ENCODE data around the gene TNFSF13. TPM values are rescaled to one million over a fixed set of nuclear protein-coding genes. Genes with fewer than 3 reads are reported as not detected.
A peak's percentile ranks its signal among the peaks of the same experiment; 100 is the strongest.

TNFSF13 gene
- total and polyA plus RNA-seq, 8 donors, result 13.5 to 87.4 (median 20.8) TPM

DNA sequence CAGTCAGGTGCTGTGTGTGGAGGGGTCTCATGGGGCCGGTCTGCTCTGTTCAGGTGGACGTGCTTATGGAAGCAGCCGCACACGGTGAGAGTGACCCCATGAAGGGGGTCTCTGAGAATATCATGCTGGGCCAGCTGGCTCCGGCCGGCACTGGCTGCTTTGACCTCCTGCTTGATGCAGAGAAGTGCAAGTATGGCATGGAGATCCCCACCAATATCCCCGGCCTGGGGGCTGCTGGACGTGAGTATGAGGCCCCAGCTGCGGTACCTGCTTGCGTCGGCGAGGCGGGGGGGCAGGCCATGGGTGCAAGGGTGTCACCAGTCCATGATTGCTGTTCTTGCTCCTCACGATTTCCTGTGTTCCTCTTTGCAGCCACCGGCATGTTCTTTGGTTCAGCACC lies 46.4 kb upstream of the TNFSF13 start:
- DNase-seq, result peak in 1 of 4 donors; percentile 76
- intact Hi-C loops (cut with DNase I), result loop anchor here in 1 of 2 donors (5.0 kb wide), 1 partner anchor 50 kb away; the partner anchor contains the start of gene SENP3
- H3K4me1 ChIP-seq, result peaks cover 4 to 16% of the 10 kb centered on the region in 2 donors
- peaks cover 0 to 79% of the 10 kb centered on the region in 2 donors for H3K36me3 ChIP-seq
- no peaks in the 10 kb centered on the region for H3K27me3 ChIP-seq
- no peak overlapping the region for H3K27ac ChIP-seq
- no peak for ATAC-seq
- TF ChIP-seq, protein P1, sequence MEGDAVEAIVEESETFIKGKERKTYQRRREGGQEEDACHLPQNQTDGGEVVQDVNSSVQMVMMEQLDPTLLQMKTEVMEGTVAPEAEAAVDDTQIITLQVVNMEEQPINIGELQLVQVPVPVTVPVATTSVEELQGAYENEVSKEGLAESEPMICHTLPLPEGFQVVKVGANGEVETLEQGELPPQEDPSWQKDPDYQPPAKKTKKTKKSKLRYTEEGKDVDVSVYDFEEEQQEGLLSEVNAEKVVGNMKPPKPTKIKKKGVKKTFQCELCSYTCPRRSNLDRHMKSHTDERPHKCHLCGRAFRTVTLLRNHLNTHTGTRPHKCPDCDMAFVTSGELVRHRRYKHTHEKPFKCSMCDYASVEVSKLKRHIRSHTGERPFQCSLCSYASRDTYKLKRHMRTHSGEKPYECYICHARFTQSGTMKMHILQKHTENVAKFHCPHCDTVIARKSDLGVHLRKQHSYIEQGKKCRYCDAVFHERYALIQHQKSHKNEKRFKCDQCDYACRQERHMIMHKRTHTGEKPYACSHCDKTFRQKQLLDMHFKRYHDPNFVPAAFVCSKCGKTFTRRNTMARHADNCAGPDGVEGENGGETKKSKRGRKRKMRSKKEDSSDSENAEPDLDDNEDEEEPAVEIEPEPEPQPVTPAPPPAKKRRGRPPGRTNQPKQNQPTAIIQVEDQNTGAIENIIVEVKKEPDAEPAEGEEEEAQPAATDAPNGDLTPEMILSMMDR (IDR thresholded peaks at IDR 0.05), result no peak
- H3K4me3 ChIP-seq, result no peak overlapping the region
- no peaks in the 10 kb centered on the region for H3K9me3 ChIP-seq

GRCh38 chr17:7512824-7513540 lies 45.6 kb upstream of the TNFSF13 start:
- H3K9me3 ChIP-seq, result no peaks in the 10 kb centered on the region
- DNase-seq (no peak), ATAC-seq (no peak)
- H3K27me3 ChIP-seq, result no peaks in the 10 kb centered on the region
- intact Hi-C loops (cut with DNase I), result loop anchor here in 1 of 2 donors (5.0 kb wide), 1 partner anchor 49 kb away; the partner anchor contains the start of gene SENP3
- H3K4me1 ChIP-seq, result peaks cover 4 to 16% of the 10 kb centered on the region in 2 donors
- H3K4me3 ChIP-seq, result no peak overlapping the region
- H3K27ac ChIP-seq, result no peak overlapping the region
- H3K36me3 ChIP-seq, result peaks cover 0 to 70% of the 10 kb centered on the region in 2 donors
- TF ChIP-seq, protein P1 (IDR thresholded peaks at IDR 0.05), result no peak

DNA sequence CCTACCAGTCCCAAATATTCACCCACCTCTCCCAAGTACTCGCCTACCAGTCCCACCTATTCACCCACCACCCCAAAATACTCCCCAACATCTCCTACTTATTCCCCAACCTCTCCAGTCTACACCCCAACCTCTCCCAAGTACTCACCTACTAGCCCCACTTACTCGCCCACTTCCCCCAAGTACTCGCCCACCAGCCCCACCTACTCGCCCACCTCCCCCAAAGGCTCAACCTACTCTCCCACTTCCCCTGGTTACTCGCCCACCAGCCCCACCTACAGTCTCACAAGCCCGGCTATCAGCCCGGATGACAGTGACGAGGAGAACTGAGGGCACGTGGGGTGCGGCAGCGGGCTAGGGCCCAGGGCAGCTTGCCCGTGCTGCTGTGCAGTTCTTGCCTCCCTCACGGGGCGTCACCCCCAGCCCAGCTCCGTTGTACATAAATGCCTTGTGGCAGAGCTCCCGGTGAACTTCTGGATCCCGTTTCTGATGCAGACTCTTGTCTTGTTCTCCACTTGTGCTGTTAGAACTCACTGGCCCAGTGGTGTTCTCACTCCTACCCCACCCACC lies 44.6 kb upstream of the TNFSF13 start:
- H3K9me3 ChIP-seq, result no peaks in the 10 kb centered on the region
- peaks cover 0 to 61% of the 10 kb centered on the region in 2 donors for H3K36me3 ChIP-seq
- ATAC-seq, result no peak
- peaks cover 4 to 16% of the 10 kb centered on the region in 2 donors for H3K4me1 ChIP-seq
- no peak overlapping the region for H3K4me3 ChIP-seq
- intact Hi-C loops (cut with DNase I), result loop anchor here in 1 of 2 donors (5.0 kb wide), 1 partner anchor 48 kb away; the partner anchor contains the start of gene SENP3
- DNase-seq, result no peak
- no peak overlapping the region for H3K27ac ChIP-seq
- H3K27me3 ChIP-seq, result no peaks in the 10 kb centered on the region
- TF ChIP-seq, protein P1 (IDR thresholded peaks at IDR 0.05), result no peak

- TF ChIP-seq, protein P1 (IDR thresholded peaks at IDR 0.05), result no peak
- H3K9me3 ChIP-seq, result no peaks in the 10 kb centered on the region
- H3K4me1 ChIP-seq, result peaks cover 4 to 16% of the 10 kb centered on the region in 2 donors
- intact Hi-C loops (cut with DNase I), result no loop called here
- peaks cover 0 to 40% of the 10 kb centered on the region in 2 donors for H3K36me3 ChIP-seq
- H3K27me3 ChIP-seq, result no peaks in the 10 kb centered on the region
- ATAC-seq, result peak; percentile 53
- no peak overlapping the region for H3K4me3 ChIP-seq
- peak overlapping the region in 1 of 2 donors; percentile 15 for H3K27ac ChIP-seq
- DNase-seq, result no peak
These were observed 42.5 kb upstream of the TNFSF13 start for GRCh38 chr17:7515911-7516610.

DNA sequence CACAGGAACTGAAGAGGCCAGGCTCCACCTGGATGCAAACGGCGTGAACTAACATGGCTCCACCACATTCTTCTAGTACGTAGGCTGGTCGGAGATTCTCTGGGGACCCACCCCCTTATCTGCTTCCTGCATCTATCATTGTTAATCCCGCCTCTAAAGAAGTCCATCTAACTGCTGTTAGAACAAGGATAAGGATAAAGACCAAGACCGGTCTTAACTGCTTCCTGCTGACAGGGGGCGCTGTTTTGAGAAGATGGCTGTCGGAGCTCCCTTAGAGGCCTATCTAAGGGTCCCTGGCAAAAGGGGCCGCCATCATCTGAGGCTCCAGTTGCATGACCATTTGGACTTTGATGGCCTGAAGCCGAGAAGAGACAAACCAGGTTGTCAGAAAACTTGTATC lies 35.5 kb upstream of the TNFSF13 start:
- intact Hi-C loops (cut with DNase I), result no loop called here
- peaks cover 0 to 3% of the 10 kb centered on the region in 2 donors for H3K9me3 ChIP-seq
- no peaks in the 10 kb centered on the region for H3K27me3 ChIP-seq
- no peak overlapping the region for H3K27ac ChIP-seq
- DNase-seq (no peak), ATAC-seq (peak; percentile 45)
- H3K36me3 ChIP-seq, result no peaks in the 10 kb centered on the region
- TF ChIP-seq, protein P1 (IDR thresholded peaks at IDR 0.05), result peak; percentile 21 to 57
- H3K4me1 ChIP-seq, result no peaks in the 10 kb centered on the region
- H3K4me3 ChIP-seq, result no peak overlapping the region
